ENCODE measurements around the gene FAM184A.

The FAM184A gene

GRCh38 chr6:118934461-118935330 lies 143.8 kb downstream of the FAM184A start, which contains the start of gene MCM9:
Gene MCM9, minus strand, starts transcription at chr6:118935159. Its CDS starts 3,436 bp downstream, at chr6:118931723.
- TF ChIP-seq CTCF (IDR thresholded peaks at IDR 0.05; ENCODE audit: insufficient read depth, low read depth, low read length, missing control alignments), result no peak
- H3K4me3 ChIP-seq (ENCODE audit: low read length), result peak within 1 kb of the TSS; percentile 79
- DNase-seq (ENCODE audit: low read depth), result peak; percentile 81

GRCh38 chr6:118933855-118934460 lies 144.5 kb downstream of the FAM184A start:
- H3K4me3 ChIP-seq (ENCODE audit: low read length), result peak overlapping the region; percentile 79
- TF ChIP-seq CTCF (IDR thresholded peaks at IDR 0.05; ENCODE audit: insufficient read depth, low read depth, low read length, missing control alignments), result no peak
- no peak for DNase-seq (ENCODE audit: low read depth)

GRCh38 chr6:118932421-118932820 lies 146.0 kb downstream of the FAM184A start:
- no peak for TF ChIP-seq CTCF (IDR thresholded peaks at IDR 0.05; ENCODE audit: insufficient read depth, low read depth, low read length, missing control alignments)
- DNase-seq (ENCODE audit: low read depth), result no peak
- H3K4me3 ChIP-seq (ENCODE audit: low read length), result no peak overlapping the region

- peak; percentile 73 for DNase-seq (ENCODE audit: low read depth)
- TF ChIP-seq CTCF (IDR thresholded peaks at IDR 0.05; ENCODE audit: insufficient read depth, low read depth, low read length, missing control alignments), result no peak
- no peak overlapping the region for H3K4me3 ChIP-seq (ENCODE audit: low read length)
Observed at GRCh38 chr6:118931436-118931835, 147.0 kb downstream of the FAM184A start.

GRCh38 chr6:118930680-118931079 lies 147.8 kb downstream of the FAM184A start:
- no peak for TF ChIP-seq CTCF (IDR thresholded peaks at IDR 0.05; ENCODE audit: insufficient read depth, low read depth, low read length, missing control alignments)
- no peak for DNase-seq (ENCODE audit: low read depth)
- H3K4me3 ChIP-seq (ENCODE audit: low read length), result no peak overlapping the region

GRCh38 chr6:118923035-118923434 lies 155.4 kb downstream of the FAM184A start:
- no peak for DNase-seq (ENCODE audit: low read depth)
- TF ChIP-seq CTCF (IDR thresholded peaks at IDR 0.05; ENCODE audit: insufficient read depth, low read depth, low read length, missing control alignments), result no peak
- H3K4me3 ChIP-seq (ENCODE audit: low read length), result no peak overlapping the region
